ENCODE results near the gene TTLL8.

The TTLL8 gene

DNA sequence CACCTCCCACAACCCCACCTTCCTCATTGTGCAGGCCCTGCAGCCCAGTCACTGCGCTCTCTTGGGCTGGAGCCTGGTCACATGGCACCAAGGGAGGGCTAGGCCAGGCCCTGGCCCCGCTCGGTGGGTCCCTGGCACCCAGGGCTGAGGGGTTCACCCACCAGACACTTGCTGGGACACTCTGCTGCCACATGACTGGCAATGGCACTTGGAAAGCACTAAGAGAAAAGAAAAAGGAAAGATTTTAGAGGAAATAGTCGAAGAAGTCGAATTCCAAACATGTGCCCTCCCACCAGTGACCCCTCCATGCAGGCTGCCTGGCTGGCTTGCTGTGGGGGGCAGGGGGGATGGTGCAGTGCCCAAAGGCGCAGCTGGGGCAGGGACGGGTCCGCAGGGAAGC, 12.3 kb upstream of the TTLL8 start:
- TF ChIP-seq, protein P1, sequence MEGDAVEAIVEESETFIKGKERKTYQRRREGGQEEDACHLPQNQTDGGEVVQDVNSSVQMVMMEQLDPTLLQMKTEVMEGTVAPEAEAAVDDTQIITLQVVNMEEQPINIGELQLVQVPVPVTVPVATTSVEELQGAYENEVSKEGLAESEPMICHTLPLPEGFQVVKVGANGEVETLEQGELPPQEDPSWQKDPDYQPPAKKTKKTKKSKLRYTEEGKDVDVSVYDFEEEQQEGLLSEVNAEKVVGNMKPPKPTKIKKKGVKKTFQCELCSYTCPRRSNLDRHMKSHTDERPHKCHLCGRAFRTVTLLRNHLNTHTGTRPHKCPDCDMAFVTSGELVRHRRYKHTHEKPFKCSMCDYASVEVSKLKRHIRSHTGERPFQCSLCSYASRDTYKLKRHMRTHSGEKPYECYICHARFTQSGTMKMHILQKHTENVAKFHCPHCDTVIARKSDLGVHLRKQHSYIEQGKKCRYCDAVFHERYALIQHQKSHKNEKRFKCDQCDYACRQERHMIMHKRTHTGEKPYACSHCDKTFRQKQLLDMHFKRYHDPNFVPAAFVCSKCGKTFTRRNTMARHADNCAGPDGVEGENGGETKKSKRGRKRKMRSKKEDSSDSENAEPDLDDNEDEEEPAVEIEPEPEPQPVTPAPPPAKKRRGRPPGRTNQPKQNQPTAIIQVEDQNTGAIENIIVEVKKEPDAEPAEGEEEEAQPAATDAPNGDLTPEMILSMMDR (IDR thresholded peaks at IDR 0.05; ENCODE audit: low read depth, low read length): no peak
- H3K4me3 ChIP-seq (ENCODE audit: low read depth, low read length): no peak overlapping the region

DNA sequence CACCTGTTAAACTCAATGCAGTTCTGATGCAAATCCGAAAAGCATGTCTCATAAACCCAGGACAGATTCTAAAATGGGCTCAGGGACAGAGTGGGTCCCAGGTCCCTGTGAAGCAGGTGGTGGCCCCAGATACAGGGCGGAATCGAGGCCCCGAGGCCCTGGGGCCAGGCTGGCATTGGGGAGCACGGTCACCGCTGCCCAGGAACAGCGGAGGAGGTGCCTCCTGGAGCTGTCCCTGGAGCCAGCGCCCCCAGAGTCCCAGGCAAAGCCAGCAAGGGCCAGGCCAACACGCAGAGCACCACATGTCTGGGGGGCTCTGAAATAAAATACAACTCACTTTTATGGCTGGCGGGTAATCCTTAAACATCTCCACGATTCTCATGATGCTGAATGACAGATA, 10.0 kb upstream of the TTLL8 start:
- TF ChIP-seq, protein P1 (IDR thresholded peaks at IDR 0.05; ENCODE audit: low read depth, low read length): no peak
- H3K4me3 ChIP-seq (ENCODE audit: low read depth, low read length): no peak overlapping the region

DNA sequence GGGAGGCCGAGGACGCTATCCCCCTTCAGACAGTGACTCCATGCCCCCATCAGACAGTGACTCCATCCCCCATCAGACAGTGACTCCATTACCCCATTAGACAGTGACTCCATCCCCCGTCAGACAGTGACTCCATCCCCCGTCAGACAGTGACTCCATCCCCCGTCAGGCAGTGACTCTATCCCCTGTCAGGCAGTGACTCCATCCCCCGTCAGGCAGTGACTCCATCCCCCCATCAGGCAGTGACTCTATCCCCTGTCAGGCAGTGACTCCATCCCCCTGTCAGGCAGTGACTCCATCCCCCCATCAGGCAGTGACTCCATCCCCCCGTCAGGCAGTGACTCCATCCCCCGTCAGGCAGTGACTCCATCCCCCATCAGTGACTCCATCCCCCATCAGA, 9.1 kb upstream of the TTLL8 start:
- TF ChIP-seq, protein P1 (IDR thresholded peaks at IDR 0.05; ENCODE audit: low read depth, low read length): no peak
- no peak overlapping the region for H3K4me3 ChIP-seq (ENCODE audit: low read depth, low read length)

DNA sequence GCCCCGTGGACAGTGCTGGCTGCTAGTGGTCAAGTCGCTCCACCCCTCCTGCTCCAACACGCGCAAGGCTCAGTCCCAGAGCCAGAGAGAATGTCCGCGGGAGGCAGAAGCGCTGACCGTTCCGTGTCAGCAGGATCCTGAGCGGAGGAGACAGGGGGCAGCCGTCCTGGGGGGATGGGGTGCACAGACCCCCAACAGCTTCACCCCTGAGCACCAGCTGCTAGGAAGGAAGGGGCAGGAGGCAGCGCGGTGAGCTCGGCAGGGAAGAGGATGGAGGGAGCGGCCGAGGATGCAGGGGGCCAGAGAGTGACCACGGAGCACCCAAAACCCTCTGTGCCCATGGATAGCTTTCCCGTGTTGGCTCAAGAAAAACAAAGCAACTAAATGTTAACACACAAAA, 6.4 kb upstream of the TTLL8 start:
- TF ChIP-seq, protein P1 (IDR thresholded peaks at IDR 0.05; ENCODE audit: low read depth, low read length): no peak
- no peak overlapping the region for H3K4me3 ChIP-seq (ENCODE audit: low read depth, low read length)

DNA sequence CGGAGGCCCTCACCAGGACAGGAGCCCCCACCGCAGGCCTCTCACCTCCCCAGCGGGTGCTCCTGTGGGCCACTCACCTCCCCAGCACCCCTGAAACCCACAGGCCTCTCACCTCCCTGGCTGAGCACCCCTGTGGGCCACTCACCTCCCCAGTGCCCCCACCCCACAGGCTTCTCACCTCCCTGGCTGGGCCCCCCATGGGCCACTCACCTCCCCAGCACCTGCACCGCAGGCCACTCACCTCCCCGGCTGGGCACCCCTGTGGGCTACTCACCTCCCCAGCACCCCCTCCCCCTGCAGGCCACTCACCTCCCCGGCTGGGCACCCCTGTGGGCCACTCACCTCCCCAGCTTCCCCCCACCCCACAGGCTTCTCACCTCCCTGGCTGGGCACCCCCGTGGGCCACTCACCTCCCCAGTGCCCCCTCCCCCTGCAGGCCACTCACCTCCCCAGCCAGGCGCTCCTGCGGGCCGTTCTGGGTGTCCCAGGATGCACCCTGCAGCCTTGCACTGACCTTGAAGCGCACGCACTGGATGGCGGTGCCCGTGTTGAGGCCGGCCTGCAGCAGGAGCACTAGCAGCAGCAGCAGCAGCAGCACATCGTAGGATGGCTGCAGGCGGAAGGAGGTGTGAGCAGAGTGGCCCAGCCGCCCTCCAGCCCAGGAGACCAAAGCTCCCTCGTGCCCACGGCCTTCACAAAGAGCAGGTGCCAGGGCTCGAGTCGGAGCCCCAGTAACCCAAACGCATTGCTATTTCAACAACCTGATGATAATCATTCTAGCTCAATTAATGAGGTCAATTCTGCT, 5.7 kb upstream of the TTLL8 start:
- no peak overlapping the region for H3K4me3 ChIP-seq (ENCODE audit: low read depth, low read length)
- TF ChIP-seq, protein P1 (IDR thresholded peaks at IDR 0.05; ENCODE audit: low read depth, low read length): no peak

DNA sequence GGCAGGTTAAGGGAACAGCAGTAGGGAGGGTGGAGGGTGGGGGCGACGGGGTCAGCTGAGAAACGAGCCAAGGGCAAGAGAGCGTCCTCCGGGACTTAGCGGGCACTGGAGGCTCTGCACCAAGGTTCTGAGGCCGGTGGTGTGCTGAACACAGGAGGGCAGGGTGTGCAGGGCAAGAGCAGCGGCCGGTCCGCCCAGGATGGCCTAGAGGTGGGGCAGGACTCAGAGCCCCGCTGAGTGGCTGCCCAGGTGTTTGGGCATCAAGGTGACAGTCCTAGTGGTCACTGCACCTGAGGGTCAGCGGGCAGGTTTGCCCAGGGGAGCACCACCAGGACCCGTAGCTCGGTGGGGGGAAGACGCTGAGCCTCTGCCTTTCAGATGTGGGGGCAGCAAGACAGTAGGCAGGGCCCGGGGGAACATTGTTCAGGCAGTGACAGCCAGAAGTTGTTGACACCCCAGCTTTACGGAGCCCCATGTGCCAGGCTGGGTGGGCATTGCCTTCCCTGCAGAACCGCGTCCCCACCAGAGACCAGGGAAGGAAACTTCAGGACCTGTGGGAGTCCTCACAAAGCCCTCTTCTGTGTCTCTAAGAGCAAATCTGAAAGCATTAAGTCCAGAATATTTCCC, 4.5 kb upstream of the TTLL8 start:
- TF ChIP-seq, protein P1 (IDR thresholded peaks at IDR 0.05; ENCODE audit: low read depth, low read length): no peak
- no peak overlapping the region for H3K4me3 ChIP-seq (ENCODE audit: low read depth, low read length)

DNA sequence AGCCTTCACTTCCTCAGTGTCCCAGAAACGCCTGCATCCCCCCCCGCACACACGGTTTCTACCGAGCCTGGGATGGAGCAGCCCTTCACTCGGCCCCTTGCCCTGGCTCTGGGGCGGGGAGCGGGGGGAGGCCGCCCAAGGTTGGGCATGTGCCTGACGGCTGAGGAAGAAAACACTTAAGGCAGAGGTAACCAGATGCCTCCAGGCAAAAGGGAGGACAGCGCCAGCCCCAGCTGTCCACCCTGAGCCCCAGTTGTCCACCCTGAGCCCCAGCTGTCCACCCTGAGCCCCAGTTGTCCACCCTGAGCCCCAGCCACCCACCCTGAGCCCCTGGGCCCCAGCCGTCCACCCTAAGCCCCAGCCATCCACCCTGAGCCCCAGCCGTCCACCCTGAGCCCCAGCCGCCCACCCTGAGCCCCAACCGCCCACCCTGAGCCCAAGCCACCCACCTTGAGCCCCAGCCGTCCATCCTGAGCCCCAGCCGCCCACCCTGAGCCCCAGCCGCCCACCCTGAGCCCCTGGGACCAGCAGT, 3.8 kb upstream of the TTLL8 start:
- H3K4me3 ChIP-seq (ENCODE audit: low read depth, low read length): no peak overlapping the region
- TF ChIP-seq, protein P1 (IDR thresholded peaks at IDR 0.05; ENCODE audit: low read depth, low read length): no peak
